ENCODE measurements around the gene HTR7.

Gene HTR7

DNA sequence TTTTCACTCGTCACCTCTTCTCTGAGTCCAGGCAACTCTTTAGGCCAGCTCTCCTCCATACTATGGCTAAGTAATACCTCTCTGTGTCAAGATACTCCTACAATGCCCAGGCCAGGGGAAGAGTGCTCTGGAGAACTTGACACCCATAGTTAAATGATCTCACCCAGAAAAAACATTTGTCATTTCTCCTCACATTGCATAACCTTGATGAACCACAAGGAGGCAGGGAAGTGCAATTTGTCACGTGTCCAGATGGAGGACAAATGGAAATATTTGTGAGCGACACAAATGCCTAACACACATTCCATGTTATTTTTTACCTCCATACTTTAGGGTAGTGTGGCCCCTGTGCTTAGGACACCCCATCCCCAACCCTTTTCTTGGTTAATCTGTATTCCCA lies 78.3 kb downstream of the HTR7 start:
- H3K4me3 ChIP-seq (replicated peaks; ENCODE audit: low read depth, low read length) = no peak overlapping the region
- TF ChIP-seq, protein P1, sequence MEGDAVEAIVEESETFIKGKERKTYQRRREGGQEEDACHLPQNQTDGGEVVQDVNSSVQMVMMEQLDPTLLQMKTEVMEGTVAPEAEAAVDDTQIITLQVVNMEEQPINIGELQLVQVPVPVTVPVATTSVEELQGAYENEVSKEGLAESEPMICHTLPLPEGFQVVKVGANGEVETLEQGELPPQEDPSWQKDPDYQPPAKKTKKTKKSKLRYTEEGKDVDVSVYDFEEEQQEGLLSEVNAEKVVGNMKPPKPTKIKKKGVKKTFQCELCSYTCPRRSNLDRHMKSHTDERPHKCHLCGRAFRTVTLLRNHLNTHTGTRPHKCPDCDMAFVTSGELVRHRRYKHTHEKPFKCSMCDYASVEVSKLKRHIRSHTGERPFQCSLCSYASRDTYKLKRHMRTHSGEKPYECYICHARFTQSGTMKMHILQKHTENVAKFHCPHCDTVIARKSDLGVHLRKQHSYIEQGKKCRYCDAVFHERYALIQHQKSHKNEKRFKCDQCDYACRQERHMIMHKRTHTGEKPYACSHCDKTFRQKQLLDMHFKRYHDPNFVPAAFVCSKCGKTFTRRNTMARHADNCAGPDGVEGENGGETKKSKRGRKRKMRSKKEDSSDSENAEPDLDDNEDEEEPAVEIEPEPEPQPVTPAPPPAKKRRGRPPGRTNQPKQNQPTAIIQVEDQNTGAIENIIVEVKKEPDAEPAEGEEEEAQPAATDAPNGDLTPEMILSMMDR (IDR thresholded peaks at IDR 0.05; ENCODE audit: low read length, missing control alignments) = peak; percentile 30
- DNase-seq (ENCODE audit: low read depth) = peak; percentile 12

DNA sequence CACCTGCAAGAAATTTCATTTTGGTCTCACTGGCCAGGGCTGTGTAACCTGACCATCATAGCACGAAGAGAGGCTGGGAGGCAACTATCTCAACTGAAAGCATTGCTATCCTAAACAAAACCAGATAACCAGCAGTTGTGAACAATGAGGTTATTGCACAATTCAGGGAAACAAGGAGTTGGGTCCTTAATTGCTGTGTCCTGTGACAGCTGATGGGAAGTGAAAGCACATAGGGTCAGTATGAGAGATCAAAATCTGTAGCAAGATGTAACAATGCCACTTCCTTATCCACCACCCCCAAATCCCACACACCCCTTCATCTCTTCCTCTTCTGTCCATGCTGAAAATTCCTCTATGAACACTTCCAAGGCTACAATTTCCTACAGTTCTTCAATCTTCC lies 80.2 kb downstream of the HTR7 start:
- no peak overlapping the region for H3K4me3 ChIP-seq (replicated peaks; ENCODE audit: low read depth, low read length)
- peak; percentile 60 for DNase-seq (ENCODE audit: low read depth)
- TF ChIP-seq, protein P1 (IDR thresholded peaks at IDR 0.05; ENCODE audit: low read length, missing control alignments) = no peak

DNA sequence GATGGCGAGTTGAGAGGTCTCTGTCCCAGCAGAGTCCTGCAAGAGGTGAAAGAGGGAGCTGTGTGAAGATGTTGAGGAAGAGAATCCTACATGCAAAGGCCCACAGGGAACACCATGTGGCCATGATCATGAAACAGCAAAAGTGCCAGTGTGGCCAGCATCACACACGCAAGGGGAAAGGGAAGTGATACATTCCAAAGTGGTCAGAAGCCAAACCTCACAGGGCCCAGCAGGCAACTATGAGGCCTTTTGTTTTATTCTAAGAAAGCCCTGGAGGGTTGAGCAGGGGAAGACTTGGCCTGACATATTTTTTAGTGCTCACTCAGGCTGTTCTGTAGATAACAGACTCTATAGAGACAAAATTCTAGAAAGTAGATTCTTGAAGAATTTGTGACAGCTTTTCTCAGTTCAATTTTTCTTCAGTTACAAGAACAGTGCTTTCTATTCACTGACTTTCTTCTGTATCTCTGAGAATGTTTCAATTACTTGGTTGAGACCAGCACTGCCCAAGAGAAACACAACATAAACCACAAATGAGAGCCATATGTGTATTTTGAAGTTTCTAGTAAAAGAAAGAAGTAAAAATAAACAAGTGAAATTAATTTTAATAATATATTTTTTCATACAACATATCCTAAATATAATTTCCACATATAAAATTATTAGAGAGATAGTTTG lies 82.3 kb downstream of the HTR7 start:
- TF ChIP-seq, protein P1 (IDR thresholded peaks at IDR 0.05; ENCODE audit: low read length, missing control alignments) = no peak
- DNase-seq (ENCODE audit: low read depth) = peak; percentile 72
- no peak overlapping the region for H3K4me3 ChIP-seq (replicated peaks; ENCODE audit: low read depth, low read length)

DNA sequence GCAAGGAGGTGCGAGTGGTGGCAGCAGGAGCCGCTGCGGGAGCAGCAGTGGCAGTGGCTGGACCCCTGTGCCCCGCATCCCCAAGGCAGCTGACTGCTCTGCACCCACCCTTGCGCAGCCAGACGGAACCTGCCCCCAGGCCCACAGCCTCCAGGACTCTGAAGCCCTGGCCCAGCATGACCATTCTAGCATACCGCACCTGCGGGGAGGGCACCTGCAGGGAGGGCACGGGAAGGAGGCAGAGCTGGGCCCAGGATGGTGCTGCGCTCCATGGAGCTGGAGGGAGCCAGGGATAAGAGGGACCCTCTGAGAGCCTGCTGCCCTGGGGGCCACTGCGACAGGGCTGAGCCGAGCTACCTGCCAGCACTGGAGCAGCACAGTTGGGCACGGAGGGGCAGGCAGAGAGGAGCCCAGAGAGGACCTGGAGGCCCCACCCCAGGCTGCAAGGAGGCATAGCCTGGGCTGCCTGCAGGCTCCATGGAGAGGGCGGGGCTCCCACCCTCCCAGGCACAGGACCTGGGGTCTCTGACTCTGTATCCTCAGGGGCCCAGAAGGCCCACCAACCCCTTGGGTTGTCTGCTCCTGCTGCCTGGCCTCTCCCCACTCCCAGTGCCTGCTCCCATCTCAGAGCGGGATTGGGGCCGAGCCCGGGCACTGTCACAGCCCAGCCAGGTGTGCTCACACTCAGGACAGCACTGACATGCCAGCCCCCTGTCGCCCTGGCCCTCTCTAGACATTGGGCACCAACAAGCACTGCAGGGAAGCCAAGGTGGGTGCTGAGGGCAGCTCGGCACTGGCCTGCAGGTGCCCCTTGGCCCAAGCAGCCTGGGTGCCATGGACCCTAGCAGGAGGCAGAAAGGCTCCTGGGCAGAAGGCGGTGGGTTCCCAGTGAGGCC lies 87.6 kb downstream of the HTR7 start:
- DNase-seq (ENCODE audit: low read depth) = no peak
- TF ChIP-seq, protein P1 (IDR thresholded peaks at IDR 0.05; ENCODE audit: low read length, missing control alignments) = no peak
- H3K4me3 ChIP-seq (replicated peaks; ENCODE audit: low read depth, low read length) = no peak overlapping the region

DNA sequence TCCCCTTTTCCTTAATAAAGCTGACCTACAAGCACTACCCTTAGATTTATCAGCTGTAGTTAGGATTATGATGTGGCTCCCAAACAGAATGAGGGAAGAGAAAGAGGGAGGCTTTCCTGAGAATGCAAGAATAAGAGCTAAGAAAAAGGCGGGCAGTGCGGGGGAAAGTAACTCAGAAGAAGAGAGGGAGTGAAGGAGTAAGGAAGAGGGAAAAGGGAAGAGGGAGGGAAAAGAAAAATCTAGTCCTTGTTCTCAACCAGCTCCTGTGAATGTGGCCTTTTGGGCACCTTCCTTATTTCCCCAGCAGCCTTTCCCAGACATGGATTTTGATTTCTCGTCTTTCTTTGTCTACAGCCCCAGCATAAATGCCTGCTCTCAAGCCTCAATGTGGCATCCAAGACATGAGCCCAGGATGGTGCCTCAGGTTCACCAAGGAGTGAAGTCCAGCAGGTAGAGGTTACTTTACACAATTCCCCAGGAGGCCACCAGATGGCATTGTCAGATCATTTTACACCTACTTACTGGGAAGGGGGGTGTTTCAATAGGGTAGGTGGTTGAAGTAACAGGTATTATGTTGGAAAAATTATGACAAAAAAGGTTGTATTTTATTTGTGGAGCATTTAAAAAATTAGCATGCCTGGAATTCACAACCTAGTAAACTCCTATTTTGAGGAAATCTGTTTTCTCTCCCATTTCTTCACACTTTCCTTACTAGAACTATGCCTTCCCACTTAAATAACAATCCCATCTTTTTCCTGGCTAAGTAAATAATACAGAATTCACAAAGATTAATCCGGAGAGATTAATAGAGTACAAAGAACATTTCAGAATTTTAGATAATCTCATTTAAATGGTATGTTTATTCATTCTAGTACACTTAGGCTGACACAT lies 106.5 kb downstream of the HTR7 start:
- DNase-seq (ENCODE audit: low read depth) = peak; percentile 59
- H3K4me3 ChIP-seq (replicated peaks; ENCODE audit: low read depth, low read length) = no peak overlapping the region
- TF ChIP-seq, protein P1 (IDR thresholded peaks at IDR 0.05; ENCODE audit: low read length, missing control alignments) = peak; percentile 85

DNA sequence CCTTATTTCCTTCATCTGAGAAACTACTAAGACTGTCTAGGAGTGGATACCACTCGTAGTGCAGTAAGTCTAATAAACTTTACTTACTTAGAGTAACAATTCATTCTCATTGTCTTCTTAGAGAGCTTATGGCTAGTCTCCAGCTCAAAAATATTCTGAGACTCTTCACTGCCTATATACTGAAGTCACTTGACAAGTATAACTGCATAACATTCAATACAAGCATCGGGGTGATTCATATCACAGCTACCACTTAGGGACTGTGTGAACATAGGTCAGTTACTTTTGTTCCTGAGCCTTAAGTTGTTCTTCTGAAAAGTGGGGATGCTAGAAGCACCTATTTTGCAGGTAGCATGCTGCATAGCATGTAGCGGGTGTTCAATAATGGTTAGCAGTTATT lies 111.0 kb downstream of the HTR7 start:
- TF ChIP-seq, protein P1 (IDR thresholded peaks at IDR 0.05; ENCODE audit: low read length, missing control alignments) = no peak
- no peak overlapping the region for H3K4me3 ChIP-seq (replicated peaks; ENCODE audit: low read depth, low read length)
- no peak for DNase-seq (ENCODE audit: low read depth)

All from fibroblast of pulmonary artery (primary cell).